ENCODE data around the gene ATG12. TPM values are rescaled to one million over a fixed set of nuclear protein-coding genes. Genes with fewer than 3 reads are reported as not detected.

ATG12 gene
- total and polyA plus RNA-seq, 4 donors = 14.8 to 43.1 (median 24.1) TPM

DNA sequence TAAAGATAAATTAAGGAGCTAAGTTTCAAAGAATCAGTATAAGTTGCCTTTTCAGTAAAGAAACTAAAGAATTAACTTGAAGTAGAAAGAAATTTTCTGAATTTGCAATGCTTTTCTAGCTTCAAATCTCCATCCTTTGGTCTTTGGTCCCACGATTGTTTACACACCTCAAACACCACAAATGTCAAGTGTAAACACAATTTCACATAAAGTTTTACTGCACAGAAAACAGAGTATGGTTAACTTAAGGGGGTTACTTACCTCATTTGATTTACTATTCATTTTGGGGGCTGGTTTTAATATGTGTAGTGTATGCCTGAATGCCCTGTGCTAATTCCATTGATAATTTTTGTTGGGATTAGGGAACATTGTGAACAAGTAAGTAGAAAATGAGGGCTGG lies 29.0 kb downstream of the ATG12 start:
- H3K4me3 ChIP-seq (ENCODE audit: low read depth in 1 of 3, low read length in 3 of 3) = no peak overlapping the region
- no peaks in the 10 kb centered on the region for H3K27me3 ChIP-seq (ENCODE audit: control insufficient read depth in 4 of 4, insufficient read depth in 4 of 4, low read length in 3 of 4)
- peak overlapping the region in 1 of 2 donors; percentile 20 for H3K9ac ChIP-seq (ENCODE audit: low read depth in 1 of 2, low read length in 2 of 2)
- TF ChIP-seq NR2F2 (IDR thresholded peaks at IDR 0.05) = no peak
- TF ChIP-seq JUND (IDR thresholded peaks at IDR 0.05) = no peak
- TF ChIP-seq EGR1 (IDR thresholded peaks at IDR 0.05; ENCODE audit: low read depth in 2 of 2) = no peak
- TF ChIP-seq, protein P1, sequence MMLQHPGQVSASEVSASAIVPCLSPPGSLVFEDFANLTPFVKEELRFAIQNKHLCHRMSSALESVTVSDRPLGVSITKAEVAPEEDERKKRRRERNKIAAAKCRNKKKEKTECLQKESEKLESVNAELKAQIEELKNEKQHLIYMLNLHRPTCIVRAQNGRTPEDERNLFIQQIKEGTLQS (IDR thresholded peaks at IDR 0.05) = no peak
- H3K27ac ChIP-seq (ENCODE audit: low read depth in 1 of 2, low read length in 2 of 2) = no peak overlapping the region
- peaks cover 2 to 48% (median 23%) of the 10 kb centered on the region in 4 donors for H3K4me1 ChIP-seq (ENCODE audit: control insufficient read depth in 4 of 4, insufficient read depth in 4 of 4, low read length in 3 of 4)
- no peaks in the 10 kb centered on the region for H3K9me3 ChIP-seq (ENCODE audit: control insufficient read depth in 4 of 4, low read length in 3 of 4)
- WGBS = 28% methylated on average over 1 of the region's 1 CpG
- H3K36me3 ChIP-seq (ENCODE audit: control insufficient read depth in 4 of 4, insufficient read depth in 3 of 4, low read depth in 1 of 4, low read length in 3 of 4) = peaks cover 3 to 41% (median 15%) of the 10 kb centered on the region in 4 donors
- DNase-seq (ENCODE audit: low spot score) = no peak

DNA sequence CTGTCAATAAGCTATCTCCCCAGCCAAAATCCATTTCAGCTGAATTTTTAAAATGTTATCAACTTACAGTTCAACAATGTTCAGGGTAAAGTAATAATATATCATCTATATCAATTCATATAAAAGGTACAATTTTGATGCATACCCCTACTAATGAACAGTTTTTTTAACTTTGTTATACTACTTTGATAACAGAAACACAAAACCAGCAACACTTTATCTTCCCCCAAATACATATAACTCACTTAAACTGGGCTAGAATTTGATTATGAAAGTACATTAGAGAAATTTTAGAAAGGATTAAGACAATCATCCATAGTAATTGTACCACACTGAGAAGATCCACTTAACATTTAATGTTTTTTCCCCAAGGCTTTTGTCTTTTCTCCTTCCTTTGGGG lies 30.0 kb downstream of the ATG12 start:
- Histone ChIP-seq H3K4me3 (ENCODE audit: low read depth in 1 of 3, low read length in 3 of 3) (no peak overlapping the region), H3K9me3 (ENCODE audit: control insufficient read depth in 4 of 4, low read length in 3 of 4) (no peaks in the 10 kb centered on the region), H3K9ac (ENCODE audit: low read depth in 1 of 2, low read length in 2 of 2) (no peak overlapping the region), H3K36me3 (ENCODE audit: control insufficient read depth in 4 of 4, insufficient read depth in 3 of 4, low read depth in 1 of 4, low read length in 3 of 4) (peaks cover 3 to 45% (median 17%) of the 10 kb centered on the region in 4 donors), H3K27ac (ENCODE audit: low read depth in 1 of 2, low read length in 2 of 2) (peak overlapping the region in 1 of 2 donors; percentile 42), H3K4me1 (ENCODE audit: control insufficient read depth in 4 of 4, insufficient read depth in 4 of 4, low read length in 3 of 4) (peaks cover 2 to 56% (median 23%) of the 10 kb centered on the region in 4 donors), H3K27me3 (ENCODE audit: control insufficient read depth in 4 of 4, insufficient read depth in 4 of 4, low read length in 3 of 4) (no peaks in the 10 kb centered on the region)
- no peak for DNase-seq (ENCODE audit: low spot score)
- TF ChIP-seq JUND (IDR thresholded peaks at IDR 0.05) (no peak), RXRA (IDR thresholded peaks at IDR 0.05) (no peak), RAD21 (IDR thresholded peaks at IDR 0.05) (no peak), HNF4G (IDR thresholded peaks at IDR 0.05) (no peak)
- TF ChIP-seq, protein P1 (IDR thresholded peaks at IDR 0.05) = no peak
- TF ChIP-seq, protein P2, sequence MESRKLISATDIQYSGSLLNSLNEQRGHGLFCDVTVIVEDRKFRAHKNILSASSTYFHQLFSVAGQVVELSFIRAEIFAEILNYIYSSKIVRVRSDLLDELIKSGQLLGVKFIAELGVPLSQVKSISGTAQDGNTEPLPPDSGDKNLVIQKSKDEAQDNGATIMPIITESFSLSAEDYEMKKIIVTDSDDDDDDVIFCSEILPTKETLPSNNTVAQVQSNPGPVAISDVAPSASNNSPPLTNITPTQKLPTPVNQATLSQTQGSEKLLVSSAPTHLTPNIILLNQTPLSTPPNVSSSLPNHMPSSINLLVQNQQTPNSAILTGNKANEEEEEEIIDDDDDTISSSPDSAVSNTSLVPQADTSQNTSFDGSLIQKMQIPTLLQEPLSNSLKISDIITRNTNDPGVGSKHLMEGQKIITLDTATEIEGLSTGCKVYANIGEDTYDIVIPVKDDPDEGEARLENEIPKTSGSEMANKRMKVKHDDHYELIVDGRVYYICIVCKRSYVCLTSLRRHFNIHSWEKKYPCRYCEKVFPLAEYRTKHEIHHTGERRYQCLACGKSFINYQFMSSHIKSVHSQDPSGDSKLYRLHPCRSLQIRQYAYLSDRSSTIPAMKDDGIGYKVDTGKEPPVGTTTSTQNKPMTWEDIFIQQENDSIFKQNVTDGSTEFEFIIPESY (IDR thresholded peaks at IDR 0.05) = no peak

DNA sequence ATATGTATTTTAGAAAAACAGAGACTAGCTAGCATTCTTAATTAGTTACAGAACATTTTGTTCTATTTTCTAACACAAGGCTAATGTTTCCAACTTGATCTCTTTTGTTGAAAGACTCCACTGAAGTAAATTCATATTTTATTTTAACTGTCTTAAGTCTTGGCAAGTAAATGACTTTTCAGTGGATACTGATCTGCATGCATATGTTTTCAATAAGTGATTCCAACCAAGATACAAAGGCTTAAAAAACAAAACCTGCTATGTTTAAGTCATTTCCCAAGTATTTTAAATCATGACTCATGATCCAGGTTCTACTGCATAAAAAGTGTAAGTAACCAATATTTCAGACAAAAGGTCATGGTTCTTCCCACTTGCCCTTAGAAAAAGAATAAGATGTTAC lies 30.6 kb downstream of the ATG12 start:
- no peak for DNase-seq (ENCODE audit: low spot score)
- TF ChIP-seq NR2F2 (IDR thresholded peaks at IDR 0.05) = no peak
- TF ChIP-seq, protein P3, sequence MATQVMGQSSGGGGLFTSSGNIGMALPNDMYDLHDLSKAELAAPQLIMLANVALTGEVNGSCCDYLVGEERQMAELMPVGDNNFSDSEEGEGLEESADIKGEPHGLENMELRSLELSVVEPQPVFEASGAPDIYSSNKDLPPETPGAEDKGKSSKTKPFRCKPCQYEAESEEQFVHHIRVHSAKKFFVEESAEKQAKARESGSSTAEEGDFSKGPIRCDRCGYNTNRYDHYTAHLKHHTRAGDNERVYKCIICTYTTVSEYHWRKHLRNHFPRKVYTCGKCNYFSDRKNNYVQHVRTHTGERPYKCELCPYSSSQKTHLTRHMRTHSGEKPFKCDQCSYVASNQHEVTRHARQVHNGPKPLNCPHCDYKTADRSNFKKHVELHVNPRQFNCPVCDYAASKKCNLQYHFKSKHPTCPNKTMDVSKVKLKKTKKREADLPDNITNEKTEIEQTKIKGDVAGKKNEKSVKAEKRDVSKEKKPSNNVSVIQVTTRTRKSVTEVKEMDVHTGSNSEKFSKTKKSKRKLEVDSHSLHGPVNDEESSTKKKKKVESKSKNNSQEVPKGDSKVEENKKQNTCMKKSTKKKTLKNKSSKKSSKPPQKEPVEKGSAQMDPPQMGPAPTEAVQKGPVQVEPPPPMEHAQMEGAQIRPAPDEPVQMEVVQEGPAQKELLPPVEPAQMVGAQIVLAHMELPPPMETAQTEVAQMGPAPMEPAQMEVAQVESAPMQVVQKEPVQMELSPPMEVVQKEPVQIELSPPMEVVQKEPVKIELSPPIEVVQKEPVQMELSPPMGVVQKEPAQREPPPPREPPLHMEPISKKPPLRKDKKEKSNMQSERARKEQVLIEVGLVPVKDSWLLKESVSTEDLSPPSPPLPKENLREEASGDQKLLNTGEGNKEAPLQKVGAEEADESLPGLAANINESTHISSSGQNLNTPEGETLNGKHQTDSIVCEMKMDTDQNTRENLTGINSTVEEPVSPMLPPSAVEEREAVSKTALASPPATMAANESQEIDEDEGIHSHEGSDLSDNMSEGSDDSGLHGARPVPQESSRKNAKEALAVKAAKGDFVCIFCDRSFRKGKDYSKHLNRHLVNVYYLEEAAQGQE (IDR thresholded peaks at IDR 0.05) = no peak
- TF ChIP-seq, protein P2 (IDR thresholded peaks at IDR 0.05) = no peak
- TF ChIP-seq TAF1 (conservative IDR thresholded peaks at IDR 0.05) = no peak
- TF ChIP-seq JUND (IDR thresholded peaks at IDR 0.05) = no peak
- no peak for TF ChIP-seq HNF4A (conservative IDR thresholded peaks at IDR 0.05)
- TF ChIP-seq SP1 (IDR thresholded peaks at IDR 0.05) = no peak
- TF ChIP-seq EGR1 (IDR thresholded peaks at IDR 0.05; ENCODE audit: low read depth in 2 of 2) = no peak
- no peak for TF ChIP-seq GABPA (IDR thresholded peaks at IDR 0.05 in 1 of 2, conservative IDR thresholded peaks at IDR 0.05 in 1 of 2)
- TF ChIP-seq RXRA (IDR thresholded peaks at IDR 0.05) = no peak

More for the DNA sequence above, 30.6 kb downstream of the ATG12 start:
- Histone ChIP-seq H3K9ac (ENCODE audit: low read depth in 1 of 2, low read length in 2 of 2) (no peak overlapping the region), H3K4me3 (ENCODE audit: low read depth in 1 of 3, low read length in 3 of 3) (no peak overlapping the region), H3K4me1 (ENCODE audit: control insufficient read depth in 4 of 4, insufficient read depth in 4 of 4, low read length in 3 of 4) (peaks cover 2 to 61% (median 24%) of the 10 kb centered on the region in 4 donors), H3K27me3 (ENCODE audit: control insufficient read depth in 4 of 4, insufficient read depth in 4 of 4, low read length in 3 of 4) (no peaks in the 10 kb centered on the region), H3K9me3 (ENCODE audit: control insufficient read depth in 4 of 4, low read length in 3 of 4) (no peaks in the 10 kb centered on the region), H3K27ac (ENCODE audit: low read depth in 1 of 2, low read length in 2 of 2) (peak overlapping the region in 1 of 2 donors; percentile 42), H3K36me3 (ENCODE audit: control insufficient read depth in 4 of 4, insufficient read depth in 3 of 4, low read depth in 1 of 4, low read length in 3 of 4) (peaks cover 3 to 52% (median 20%) of the 10 kb centered on the region in 4 donors)

Measured in liver (tissue), 9 donors.